Erythroblast (primary cell): ENCODE results near the gene CCDC160.
"Not testable (repeated sequence)": the region's sequence is repeated elsewhere in the genome, so short reads cannot be mapped to it uniquely, and the experiment has no call there.

ENCODE experiments used
- DNase-seq, 2 experiments: peaks; one replicate each; lab custom pipeline; 2025; lab: John Stamatoyannopoulos, UW
- GATA1 ChIP-seq: IDR thresholded peaks from 2 replicates; pipeline ENCODE4 v1.6.1; 2011; ENCODE audit warnings: low read depth, mild to moderate bottlenecking, control low read depth, low read length, moderate library complexity
- POLR2A ChIP-seq: IDR thresholded peaks from 2 replicates; pipeline ENCODE4 v1.6.1; 2011; ENCODE audit warnings: mild to moderate bottlenecking, low read length

Gene CCDC160

GRCh38 chrX:134249241-134249640 is 12.3 kb downstream of the CCDC160 start:
- TF ChIP-seq POLR2A (no peak), GATA1 (no peak)
- no peak for DNase-seq

DNA sequence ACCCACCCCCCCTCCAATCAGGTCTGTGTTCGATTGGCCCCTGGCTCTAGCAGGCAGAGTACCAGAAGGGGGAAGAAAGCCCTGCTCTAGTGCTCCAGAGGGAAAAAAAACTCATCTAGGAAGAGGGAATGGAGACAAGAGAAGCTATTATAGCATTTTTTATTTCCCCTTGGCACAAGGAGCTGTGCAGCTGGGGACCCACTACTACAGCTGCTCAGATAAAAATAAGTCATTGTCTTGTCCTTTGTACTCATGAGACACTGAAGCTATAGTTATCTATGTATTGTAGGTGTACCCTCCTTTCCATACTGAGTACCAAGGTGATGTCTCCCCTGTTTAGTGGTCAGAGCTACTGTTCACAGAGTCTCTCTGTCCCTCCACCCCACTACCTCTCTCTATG is 14.3 kb downstream of the CCDC160 start:
- no peak for TF ChIP-seq GATA1
- no peak for DNase-seq

DNA sequence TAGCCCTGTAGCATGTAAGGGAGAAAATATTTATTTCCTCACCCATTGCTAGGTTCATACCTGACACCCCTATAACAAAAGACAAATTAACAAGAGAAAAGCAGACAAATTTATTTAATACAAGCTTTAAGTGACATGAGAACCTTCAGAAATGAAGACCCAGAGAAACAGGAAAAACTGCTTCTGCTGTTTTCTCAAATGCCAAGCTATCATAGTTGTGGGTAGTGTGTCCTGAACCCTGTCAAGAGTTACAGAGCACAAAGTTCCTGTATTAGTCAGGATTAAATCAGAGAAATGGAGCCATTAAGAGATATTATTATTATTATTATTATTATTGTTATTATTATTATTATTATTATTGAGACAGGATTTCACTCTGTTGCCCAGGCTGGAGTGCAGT is 17.5 kb downstream of the CCDC160 start:
- DNase-seq = no peak
- no peak for TF ChIP-seq POLR2A
- TF ChIP-seq GATA1 = no peak

GRCh38 chrX:134255555-134255954 is 18.6 kb downstream of the CCDC160 start:
- DNase-seq = no peak
- TF ChIP-seq POLR2A = no peak
- no peak for TF ChIP-seq GATA1

- no peak for DNase-seq
Observed at GRCh38 chrX:134256684-134257083, 19.7 kb downstream of the CCDC160 start.

DNA sequence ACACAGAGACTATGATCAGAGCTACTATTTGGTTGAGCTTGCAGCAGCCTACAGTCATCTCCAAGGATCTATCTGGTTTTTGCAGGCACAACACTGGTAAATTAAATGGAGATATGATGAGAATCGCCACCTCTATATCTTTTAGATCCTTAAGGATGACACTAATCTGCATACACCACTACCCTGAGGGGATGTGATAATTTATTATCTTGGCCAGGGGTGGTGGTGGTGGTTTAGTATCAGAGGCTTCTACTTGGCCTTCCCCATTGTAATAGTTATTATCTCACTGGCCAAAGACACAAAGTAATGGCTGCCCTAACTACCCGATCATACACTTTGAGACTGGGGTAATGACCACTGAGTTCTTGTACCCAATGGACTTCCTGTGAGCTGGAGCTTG is 21.2 kb downstream of the CCDC160 start:
- TF ChIP-seq GATA1 (no peak), POLR2A (no peak)
- peak; percentile 17 to 85 for DNase-seq

More at GRCh38 chrX:134256684-134257083, 19.7 kb downstream of the CCDC160 start:
- TF ChIP-seq POLR2A (no peak), GATA1 (no peak)

GRCh38 chrX:134285934-134286333 is 49.0 kb downstream of the CCDC160 start:
- not testable (repeated sequence) for DNase-seq

DNA sequence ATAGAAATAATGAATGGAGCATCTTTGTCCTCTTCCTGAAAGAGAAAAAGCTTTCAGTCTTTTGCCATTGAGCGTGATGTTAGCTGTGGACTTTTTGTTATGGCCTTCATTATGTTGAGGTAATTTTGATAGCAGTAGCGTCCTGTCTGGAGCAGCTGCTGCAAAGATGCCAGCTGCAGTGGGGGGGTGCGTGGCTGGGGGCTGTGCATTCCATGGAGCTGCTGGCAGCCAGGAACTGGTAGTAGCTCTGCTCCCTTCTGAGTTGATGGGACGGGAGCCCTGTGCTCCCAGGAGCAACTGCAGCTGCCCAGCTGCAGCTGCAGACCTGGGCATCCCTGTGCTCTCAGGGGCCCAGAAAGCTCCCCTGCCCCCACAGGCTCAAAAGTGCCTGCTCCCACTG is 50.4 kb downstream of the CCDC160 start:
- TF ChIP-seq GATA1 = no peak
- no peak for TF ChIP-seq POLR2A
- DNase-seq = no peak

DNA sequence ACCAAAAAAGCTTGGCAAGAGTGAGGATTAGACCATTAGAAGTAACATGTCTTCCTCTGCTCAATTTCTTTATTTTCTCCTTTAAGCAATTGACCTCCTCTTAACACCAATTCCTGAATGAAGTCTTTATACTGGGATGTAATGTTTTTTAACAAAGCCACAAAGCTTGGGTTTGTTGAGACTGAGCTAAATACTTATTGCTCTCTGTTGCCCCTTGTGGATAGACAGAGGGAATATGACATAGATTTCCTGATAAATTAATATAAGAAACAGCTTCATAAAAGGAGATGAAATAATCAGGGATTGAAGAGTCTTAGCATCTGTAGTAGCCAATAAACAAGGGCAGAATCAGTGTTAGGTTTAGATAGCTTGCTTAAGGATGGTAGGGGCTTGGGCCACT is 57.6 kb downstream of the CCDC160 start:
- TF ChIP-seq GATA1 = no peak
- TF ChIP-seq POLR2A = no peak
- peak in 1 of 2 experiments; percentile 1 for DNase-seq
